Thoracic aorta (tissue), 2 donors: ENCODE measurements around the gene MLH1. TPM values are rescaled to one million over a fixed set of nuclear protein-coding genes. Genes with fewer than 3 reads are reported as not detected.

Experiments
- ATAC-seq: fragments of 150-250 bp; one replicate; pipeline ENCODE4 v1.8.0; 2017; ENCODE audit warnings: low read depth; ENCODE audit not compliant: insufficient number of reproducible peaks, low FRiP score
- DNase-seq: peaks from one replicate; pipeline ENCODE4 v3.0.0-alpha.2; 2020; ENCODE audit warnings: low spot score
- H3K27ac ChIP-seq, 2 donors: fragments of 200-600 bp; sonication (generic); 1 replicate in 1 of 2; 2 replicates in 1 of 2; pipeline ENCODE4 v1.5.1; 2016; ENCODE audit warnings: mild to moderate bottlenecking in 2 of 2, moderate library complexity in 2 of 2
- H3K27me3 ChIP-seq: fragments of 200-600 bp; sonication (generic); replicated peaks from 2 replicates; pipeline ENCODE4 v1.6.0; 2016; ENCODE audit warnings: mild to moderate bottlenecking; ENCODE audit not compliant: insufficient read depth
- H3K36me3 ChIP-seq: fragments of 200-600 bp; sonication (generic); one replicate; pipeline ENCODE4 v1.5.1; 2016
- H3K4me1 ChIP-seq, 2 donors: fragments of 200-600 bp; sonication (generic); 1 replicate in 1 of 2; 2 replicates in 1 of 2; pipeline versions ENCODE4 v1.5.1 to v1.6.0; 2016; ENCODE audit warnings: low read depth in 2 of 2, mild to moderate bottlenecking in 1 of 2; ENCODE audit not compliant: control insufficient read depth in 1 of 2
- H3K4me3 ChIP-seq: fragments of 200-600 bp; sonication (generic); 2 replicates; pipeline ENCODE4 v1.5.1; 2016; ENCODE audit warnings: mild to moderate bottlenecking
- H3K9me3 ChIP-seq: fragments of 200-600 bp; sonication (generic); 2 replicates; pipeline ENCODE4 v1.5.1; 2016
- total RNA-seq, 2 donors: library from RNA; depleted of rRNA; stranded (reverse); fragments of >200 nt; gene quantifications; one replicate each; pipeline versions ENCODE4 v1.1.0 to v1.2.3, GENCODE V29; 2016
- TF ChIP-seq, protein P1 (sequence below): fragments of 200-600 bp; sonication (generic); IDR thresholded peaks from one replicate; pipeline ENCODE4 v1.5.1; 2019; ENCODE audit warnings: antibody characterized with exemption

Gene MLH1
- total RNA-seq, 2 donors from 2014 or later: 33.6 to 75.6 TPM

DNA sequence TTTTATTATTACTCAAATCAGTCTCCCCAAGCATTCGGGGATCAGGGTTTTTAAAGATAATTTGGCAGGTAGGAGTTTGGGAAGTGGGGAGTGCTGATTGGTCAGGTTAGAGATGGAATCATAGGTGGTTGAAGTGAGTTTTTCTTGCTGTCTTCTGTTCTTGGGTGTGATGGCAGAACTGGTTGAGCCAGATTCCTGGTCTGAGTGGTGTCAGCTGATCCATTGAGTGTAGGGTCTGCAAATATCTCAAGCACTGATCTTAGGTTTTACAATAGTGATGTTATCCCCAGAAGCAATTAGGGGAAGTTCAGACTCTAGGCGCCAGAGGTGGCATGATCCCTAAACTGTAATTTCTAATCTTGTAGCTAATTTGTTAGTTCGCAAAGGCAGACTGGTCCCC, 27.9 kb upstream of the MLH1 start:
- ATAC-seq (no peak), DNase-seq (no peak)
- Histone ChIP-seq H3K36me3 (no peaks in the 10 kb centered on the region), H3K4me3 (no peak overlapping the region), H3K27me3 (no peaks in the 10 kb centered on the region), H3K4me1 (no peaks in the 10 kb centered on the region), H3K9me3 (no peaks in the 10 kb centered on the region), H3K27ac (no peak overlapping the region)
- TF ChIP-seq, protein P1, sequence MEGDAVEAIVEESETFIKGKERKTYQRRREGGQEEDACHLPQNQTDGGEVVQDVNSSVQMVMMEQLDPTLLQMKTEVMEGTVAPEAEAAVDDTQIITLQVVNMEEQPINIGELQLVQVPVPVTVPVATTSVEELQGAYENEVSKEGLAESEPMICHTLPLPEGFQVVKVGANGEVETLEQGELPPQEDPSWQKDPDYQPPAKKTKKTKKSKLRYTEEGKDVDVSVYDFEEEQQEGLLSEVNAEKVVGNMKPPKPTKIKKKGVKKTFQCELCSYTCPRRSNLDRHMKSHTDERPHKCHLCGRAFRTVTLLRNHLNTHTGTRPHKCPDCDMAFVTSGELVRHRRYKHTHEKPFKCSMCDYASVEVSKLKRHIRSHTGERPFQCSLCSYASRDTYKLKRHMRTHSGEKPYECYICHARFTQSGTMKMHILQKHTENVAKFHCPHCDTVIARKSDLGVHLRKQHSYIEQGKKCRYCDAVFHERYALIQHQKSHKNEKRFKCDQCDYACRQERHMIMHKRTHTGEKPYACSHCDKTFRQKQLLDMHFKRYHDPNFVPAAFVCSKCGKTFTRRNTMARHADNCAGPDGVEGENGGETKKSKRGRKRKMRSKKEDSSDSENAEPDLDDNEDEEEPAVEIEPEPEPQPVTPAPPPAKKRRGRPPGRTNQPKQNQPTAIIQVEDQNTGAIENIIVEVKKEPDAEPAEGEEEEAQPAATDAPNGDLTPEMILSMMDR: no peak

DNA sequence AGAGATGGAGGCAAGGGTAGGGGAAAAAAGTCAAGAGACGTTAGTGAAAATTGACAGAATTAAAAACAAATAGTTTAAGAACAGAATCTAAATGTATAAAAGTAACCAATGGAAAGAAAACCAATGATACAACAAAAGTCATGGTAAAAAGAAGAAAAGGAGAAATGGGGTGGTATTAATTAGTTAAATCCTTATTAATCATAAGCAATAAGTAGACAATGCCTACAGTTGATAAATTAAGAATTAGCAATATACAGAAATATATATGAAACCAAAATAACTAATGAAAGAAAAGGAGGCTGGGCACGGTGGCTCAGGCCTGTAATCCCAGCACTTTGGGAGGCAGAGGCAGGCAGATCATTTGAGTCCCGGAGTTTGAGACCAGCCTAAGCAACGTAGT, 24.2 kb upstream of the MLH1 start:
- no peaks in the 10 kb centered on the region for H3K9me3 ChIP-seq
- H3K4me1 ChIP-seq: no peaks in the 10 kb centered on the region
- H3K36me3 ChIP-seq: no peaks in the 10 kb centered on the region
- no peak for DNase-seq
- TF ChIP-seq, protein P1: no peak
- H3K27me3 ChIP-seq: no peaks in the 10 kb centered on the region
- no peak for ATAC-seq
- H3K27ac ChIP-seq: no peak overlapping the region
- no peak overlapping the region for H3K4me3 ChIP-seq

DNA sequence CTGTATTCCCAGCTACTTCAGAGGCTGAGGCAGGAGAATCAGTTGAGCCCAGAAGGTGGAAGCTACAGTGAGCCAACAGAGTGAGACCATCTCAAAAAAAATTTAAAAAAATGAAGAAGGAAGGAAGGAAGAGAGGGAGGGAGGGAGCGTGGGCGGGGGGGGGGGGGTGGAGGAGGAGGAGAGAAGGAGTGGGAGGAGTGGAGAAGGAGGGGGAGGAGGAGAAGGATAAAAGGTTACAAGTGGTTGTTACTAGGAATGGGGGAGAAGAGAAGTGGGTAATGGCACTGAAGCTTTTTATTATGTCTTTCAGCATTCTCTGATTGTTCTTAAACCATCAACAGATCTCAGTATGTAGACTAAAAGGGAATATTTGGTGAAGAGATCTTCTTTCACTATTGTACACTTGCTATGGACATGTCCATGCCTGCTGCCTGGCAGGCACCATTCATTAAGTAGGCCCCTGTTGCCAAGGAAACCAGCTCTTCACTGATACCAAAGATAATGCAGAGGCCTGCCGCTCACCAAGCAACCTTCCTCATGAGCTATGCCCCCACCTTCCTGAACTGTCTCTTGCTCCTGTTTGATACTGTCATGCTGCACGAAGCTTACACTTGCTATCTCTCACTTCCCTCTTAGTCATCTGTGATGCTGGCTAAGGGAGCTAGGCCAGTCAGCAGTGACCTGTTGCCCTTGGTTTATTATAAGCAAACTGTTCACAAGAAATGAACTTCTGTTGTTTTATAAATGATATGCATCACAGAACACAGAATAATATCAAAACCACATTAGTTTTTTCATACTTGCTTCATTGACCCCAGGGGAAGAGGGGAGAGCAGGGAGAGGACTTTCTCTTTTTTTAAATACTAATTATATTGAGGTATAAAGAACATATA, 23.5 kb upstream of the MLH1 start:
- H3K4me1 ChIP-seq: no peaks in the 10 kb centered on the region

DNA sequence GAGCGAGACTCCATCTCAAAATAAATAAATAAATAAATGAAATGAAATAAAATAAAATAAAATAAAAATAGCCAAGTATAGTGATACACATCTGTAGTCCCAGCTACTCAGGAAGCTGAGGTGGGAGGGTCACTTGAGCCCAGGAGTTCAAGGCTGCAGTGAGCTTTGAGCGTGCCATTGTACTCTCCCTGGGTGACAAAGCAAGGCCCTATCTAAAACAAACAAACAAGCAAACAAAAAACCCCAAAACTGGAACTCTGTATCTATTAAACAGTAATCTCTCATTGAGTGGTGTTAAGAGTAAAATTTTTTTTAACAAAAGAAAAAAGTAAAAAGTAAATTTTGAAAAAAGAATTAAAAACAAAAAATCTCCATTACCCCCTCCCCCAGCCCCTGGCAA, 21.2 kb upstream of the MLH1 start:
- Histone ChIP-seq H3K9me3 (no peaks in the 10 kb centered on the region), H3K4me3 (no peak overlapping the region), H3K4me1 (no peaks in the 10 kb centered on the region), H3K27me3 (no peaks in the 10 kb centered on the region), H3K27ac (no peak overlapping the region), H3K36me3 (no peaks in the 10 kb centered on the region)
- TF ChIP-seq, protein P1: no peak
- no peak for DNase-seq
- no peak for ATAC-seq

More for the DNA sequence above, 23.5 kb upstream of the MLH1 start:
- TF ChIP-seq, protein P1: no peak
- H3K27me3 ChIP-seq: no peaks in the 10 kb centered on the region
- no peak for ATAC-seq
- DNase-seq: no peak
- H3K27ac ChIP-seq: no peak overlapping the region
- no peak overlapping the region for H3K4me3 ChIP-seq
- no peaks in the 10 kb centered on the region for H3K9me3 ChIP-seq
- H3K36me3 ChIP-seq: no peaks in the 10 kb centered on the region

DNA sequence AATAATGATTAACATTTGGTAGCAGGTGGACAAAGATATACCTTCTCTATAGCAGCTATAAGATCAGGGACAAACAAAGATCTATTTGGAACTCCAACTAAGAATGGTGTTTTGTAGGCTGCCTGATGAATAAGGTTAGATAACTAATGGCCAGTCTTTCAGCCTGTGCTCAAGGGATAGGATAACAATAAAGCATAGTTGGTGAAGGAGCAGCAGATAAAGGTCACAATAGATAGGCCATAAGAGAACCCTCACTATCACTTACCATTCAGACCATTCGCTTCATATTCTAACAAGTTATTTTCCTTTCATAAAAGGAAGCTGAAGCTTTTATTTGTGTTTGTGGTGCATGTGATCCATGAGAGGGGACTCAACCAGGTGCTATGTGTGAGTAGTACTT, 20.2 kb upstream of the MLH1 start:
- no peak overlapping the region for H3K27ac ChIP-seq
- no peak for ATAC-seq
- no peaks in the 10 kb centered on the region for H3K4me1 ChIP-seq
- no peaks in the 10 kb centered on the region for H3K27me3 ChIP-seq
- no peak for DNase-seq
- no peaks in the 10 kb centered on the region for H3K9me3 ChIP-seq
- no peaks in the 10 kb centered on the region for H3K36me3 ChIP-seq
- TF ChIP-seq, protein P1: no peak
- H3K4me3 ChIP-seq: no peak overlapping the region
